Measurements from ENCODE around the gene ANKRD1.

ANKRD1 gene

DNA sequence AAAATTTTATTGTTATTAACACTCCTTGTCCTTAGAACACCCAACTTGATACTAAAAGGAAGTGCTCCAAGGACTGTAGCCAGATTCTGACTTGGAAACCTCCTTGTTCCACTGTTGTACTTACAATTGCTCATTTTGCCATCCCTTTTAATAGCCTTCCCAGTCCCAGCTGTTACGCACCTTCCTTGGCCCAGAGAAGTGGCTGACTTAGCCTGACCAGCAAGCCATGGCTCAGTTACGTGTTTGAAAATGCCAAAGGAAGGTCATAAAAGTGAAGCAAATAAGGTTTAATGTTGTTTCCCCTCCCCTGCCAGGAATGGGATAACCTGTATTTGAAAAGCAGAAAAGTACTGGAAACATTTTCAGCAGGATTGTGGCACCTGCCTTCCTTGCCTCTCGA is 3.7 kb upstream of the ANKRD1 start:
- intact Hi-C loops (cut with DNase I; ENCODE audit: low total_unique reads): no loop called here
- peaks cover 0 to 27% (median 11%) of the 10 kb centered on the region in 4 donors for H3K4me1 ChIP-seq
- no peaks in the 10 kb centered on the region for H3K27me3 ChIP-seq
- no peaks in the 10 kb centered on the region for H3K9me3 ChIP-seq
- no peak for DNase-seq
- no peak overlapping the region for H3K4me3 ChIP-seq
- H3K27ac ChIP-seq: peak overlapping the region in 1 of 2 donors; percentile 24
- TF ChIP-seq, protein P1, sequence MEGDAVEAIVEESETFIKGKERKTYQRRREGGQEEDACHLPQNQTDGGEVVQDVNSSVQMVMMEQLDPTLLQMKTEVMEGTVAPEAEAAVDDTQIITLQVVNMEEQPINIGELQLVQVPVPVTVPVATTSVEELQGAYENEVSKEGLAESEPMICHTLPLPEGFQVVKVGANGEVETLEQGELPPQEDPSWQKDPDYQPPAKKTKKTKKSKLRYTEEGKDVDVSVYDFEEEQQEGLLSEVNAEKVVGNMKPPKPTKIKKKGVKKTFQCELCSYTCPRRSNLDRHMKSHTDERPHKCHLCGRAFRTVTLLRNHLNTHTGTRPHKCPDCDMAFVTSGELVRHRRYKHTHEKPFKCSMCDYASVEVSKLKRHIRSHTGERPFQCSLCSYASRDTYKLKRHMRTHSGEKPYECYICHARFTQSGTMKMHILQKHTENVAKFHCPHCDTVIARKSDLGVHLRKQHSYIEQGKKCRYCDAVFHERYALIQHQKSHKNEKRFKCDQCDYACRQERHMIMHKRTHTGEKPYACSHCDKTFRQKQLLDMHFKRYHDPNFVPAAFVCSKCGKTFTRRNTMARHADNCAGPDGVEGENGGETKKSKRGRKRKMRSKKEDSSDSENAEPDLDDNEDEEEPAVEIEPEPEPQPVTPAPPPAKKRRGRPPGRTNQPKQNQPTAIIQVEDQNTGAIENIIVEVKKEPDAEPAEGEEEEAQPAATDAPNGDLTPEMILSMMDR (IDR thresholded peaks at IDR 0.05): no peak
- H3K36me3 ChIP-seq: no peaks in the 10 kb centered on the region

DNA sequence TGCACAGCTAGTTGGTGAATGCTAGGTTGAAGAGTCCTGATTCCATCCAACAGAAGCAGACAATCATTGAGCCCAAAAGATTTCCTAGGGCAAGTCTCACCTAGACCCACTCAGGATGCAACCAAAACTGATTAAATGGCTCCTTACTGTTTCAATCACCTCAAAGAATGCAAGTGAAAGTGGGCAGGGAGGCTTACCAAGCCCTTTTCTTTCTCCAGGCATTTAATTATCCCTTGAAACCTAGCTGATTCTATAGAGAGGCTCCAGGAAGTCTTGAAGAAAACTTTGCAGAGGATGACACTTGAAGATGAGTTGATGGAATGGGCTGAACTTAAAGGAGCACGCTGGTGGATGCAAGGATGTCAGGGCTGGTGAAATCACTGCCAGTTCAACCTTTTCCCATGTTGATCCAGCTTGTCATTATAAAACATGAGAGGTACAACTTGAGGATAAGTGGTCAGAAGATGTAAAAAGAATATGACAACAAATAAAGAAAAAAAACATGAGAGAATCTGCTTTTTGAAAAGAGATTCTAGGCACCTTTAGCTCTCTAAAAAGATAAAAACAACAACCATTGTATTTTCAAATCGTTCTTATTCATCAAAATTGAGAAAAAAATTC is 2.3 kb upstream of the ANKRD1 start:
- intact Hi-C loops (cut with DNase I; ENCODE audit: low total_unique reads): no loop called here
- no peak overlapping the region for H3K4me3 ChIP-seq

DNA sequence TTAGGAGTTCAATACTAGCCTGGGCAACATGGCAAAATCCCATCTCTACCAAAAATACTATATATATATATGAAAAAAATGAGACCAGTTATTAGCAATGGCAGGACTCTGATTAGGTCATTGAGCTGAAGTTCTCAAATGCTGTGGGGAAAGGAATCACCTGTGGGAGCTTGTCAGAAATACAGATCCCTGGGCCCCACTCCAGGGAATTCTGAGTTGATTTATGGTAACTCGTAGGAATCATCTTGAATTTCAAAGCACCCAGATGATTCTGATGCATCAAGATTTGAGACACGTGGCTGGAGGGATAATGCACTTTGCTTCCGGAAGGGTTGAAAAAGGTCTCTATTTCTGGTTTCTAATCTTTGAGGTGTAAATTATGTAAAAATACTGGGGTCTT is 1.0 kb upstream of the ANKRD1 start:
- DNase-seq: no peak
- H3K27ac ChIP-seq: peak overlapping the region in 1 of 2 donors; percentile 2
- no peaks in the 10 kb centered on the region for H3K27me3 ChIP-seq
- no peaks in the 10 kb centered on the region for H3K36me3 ChIP-seq
- no peaks in the 10 kb centered on the region for H3K9me3 ChIP-seq
- H3K4me3 ChIP-seq: no peak overlapping the region
- H3K4me1 ChIP-seq: peaks cover 0 to 18% (median 5%) of the 10 kb centered on the region in 4 donors
- intact Hi-C loops (cut with DNase I; ENCODE audit: low total_unique reads): no loop called here
- TF ChIP-seq, protein P1 (IDR thresholded peaks at IDR 0.05): no peak

More for the DNA sequence above, 2.3 kb upstream of the ANKRD1 start:
- no peaks in the 10 kb centered on the region for H3K36me3 ChIP-seq
- H3K27me3 ChIP-seq: no peaks in the 10 kb centered on the region
- DNase-seq: no peak
- no peak overlapping the region for H3K27ac ChIP-seq
- peaks cover 0 to 18% (median 5%) of the 10 kb centered on the region in 4 donors for H3K4me1 ChIP-seq
- H3K9me3 ChIP-seq: no peaks in the 10 kb centered on the region
- TF ChIP-seq, protein P1 (IDR thresholded peaks at IDR 0.05): no peak

DNA sequence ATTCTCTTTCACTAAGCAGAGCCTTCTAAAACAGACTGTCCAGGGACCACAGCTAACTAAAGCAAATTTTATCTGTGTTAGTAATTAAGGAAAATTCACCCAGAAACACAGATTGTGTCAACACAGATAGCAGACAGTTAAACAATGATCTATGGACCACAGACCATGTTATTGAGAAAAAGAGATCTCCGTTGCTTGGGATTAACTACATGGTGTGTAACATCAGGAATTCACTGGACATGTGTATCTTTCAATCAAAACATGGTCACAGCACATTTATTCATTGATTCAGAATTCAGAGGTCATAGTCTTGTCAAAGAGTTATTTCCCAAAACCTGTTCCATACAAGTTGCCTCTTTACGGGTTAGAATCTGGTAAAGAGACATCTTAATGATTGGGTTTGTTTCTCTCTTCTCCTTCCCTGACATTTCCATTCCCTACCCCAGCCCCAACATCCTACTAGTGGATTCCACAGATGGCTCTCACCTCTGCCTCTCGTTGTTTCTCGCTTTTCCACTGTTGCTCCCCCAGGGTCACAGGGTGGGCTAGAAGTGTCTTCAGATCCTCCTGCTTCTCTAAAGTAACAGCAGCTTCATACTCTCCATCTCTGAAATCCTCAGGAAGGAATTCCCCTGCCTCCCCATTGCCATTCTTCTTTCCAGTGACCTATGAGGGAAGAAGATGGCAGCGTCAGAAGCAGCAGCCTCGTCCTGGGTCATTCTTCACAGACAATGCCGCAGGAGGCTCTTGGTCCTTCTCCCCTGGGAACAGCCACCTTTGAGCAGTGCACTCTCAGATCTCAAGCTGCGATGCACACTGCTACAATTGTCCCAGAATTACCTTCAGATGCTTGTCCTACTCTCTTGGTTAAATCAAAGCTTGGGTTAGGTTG is 958 bp downstream of the ANKRD1 start:
- Histone ChIP-seq H3K27ac (no peak overlapping the region), H3K4me3 (no peak overlapping the region), H3K36me3 (no peaks in the 10 kb centered on the region), H3K27me3 (no peaks in the 10 kb centered on the region), H3K4me1 (peaks cover 0 to 17% (median 3%) of the 10 kb centered on the region in 4 donors), H3K9me3 (no peaks in the 10 kb centered on the region)
- TF ChIP-seq, protein P1 (IDR thresholded peaks at IDR 0.05): no peak
- DNase-seq: no peak
- intact Hi-C loops (cut with DNase I; ENCODE audit: low total_unique reads): no loop called here

DNA sequence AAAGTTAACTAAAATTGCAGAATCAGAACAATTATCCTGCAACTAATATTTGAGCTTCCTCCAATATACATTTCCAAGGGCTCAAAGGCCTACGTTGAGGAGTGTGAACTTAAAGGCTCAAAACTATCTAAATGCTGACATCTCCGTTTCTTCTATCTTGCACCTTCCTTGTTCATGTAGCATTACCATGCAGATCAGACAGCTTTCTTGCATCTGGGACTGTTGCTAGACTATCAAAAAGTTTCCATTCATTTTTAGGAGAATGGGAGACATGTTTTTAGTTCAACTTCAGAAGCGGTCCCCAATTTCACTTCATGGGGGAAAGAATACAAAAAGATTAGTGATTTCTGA is 2.9 kb downstream of the ANKRD1 start:
- Histone ChIP-seq H3K4me3 (no peak overlapping the region), H3K36me3 (no peaks in the 10 kb centered on the region), H3K4me1 (peaks cover 0 to 11% (median 0%) of the 10 kb centered on the region in 4 donors), H3K9me3 (no peaks in the 10 kb centered on the region), H3K27me3 (no peaks in the 10 kb centered on the region), H3K27ac (no peak overlapping the region)
- intact Hi-C loops (cut with DNase I; ENCODE audit: low total_unique reads): no loop called here
- no peak for DNase-seq
- TF ChIP-seq, protein P1 (IDR thresholded peaks at IDR 0.05): no peak
